GM18951 (cell line): ENCODE measurements around the gene CACNA2D3.
"Not testable (repeated sequence)": the region's sequence is repeated elsewhere in the genome, so short reads cannot be mapped to it uniquely, and the experiment has no call there.

Source experiments
- POLR2A ChIP-seq: IDR thresholded peaks from 4 replicates; pipeline ENCODE4 v1.6.1; 2011; ENCODE audit warnings: mild to moderate bottlenecking; ENCODE audit not compliant: insufficient read length, insufficient read depth; ENCODE audit errors: extremely low read depth
- in situ Hi-C: fragments of 300-500 bp; cut with MboI; formaldehyde crosslinking; loops from one replicate; pipeline ENCODE4 v1.12.0; 2022; ENCODE audit warnings: low sequenced_read_pairs, mixed read lengths, inconsistent platforms; ENCODE audit not compliant: unreplicated experiment

The CACNA2D3 gene

DNA sequence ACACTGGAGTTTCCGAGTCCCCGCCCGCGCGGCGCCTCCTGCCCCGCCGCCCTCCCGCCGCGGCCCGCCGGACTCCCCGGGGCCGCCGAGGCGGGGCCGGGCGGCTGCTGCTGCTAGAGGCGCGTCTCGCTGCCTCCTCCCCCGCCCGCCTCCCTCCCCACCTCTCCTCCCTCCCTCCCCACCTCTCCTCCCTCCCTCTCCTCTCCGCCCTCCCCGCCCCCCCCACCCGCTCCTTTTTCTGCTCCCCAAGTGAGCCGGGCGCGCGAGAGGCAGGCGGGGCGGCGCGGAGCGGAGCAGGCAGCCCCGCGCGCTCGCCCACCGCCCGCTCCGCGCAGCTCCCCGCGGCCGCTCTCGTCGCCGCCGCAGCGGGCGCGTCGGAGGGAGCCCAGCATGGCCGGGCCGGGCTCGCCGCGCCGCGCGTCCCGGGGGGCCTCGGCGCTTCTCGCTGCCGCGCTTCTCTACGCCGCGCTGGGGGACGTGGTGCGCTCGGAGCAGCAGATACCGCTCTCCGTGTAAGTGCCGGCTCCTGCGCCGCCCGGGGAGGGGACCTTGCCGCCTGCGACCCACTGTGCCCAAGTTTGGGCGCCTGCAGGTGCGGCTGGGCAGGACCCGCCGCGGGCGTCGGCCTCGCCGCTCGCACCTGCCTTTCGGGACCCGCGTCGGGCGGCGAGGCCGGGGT is at the start of gene CACNA2D3:
TSS of gene CACNA2D3 (plus strand) at position 229 of the 679 bp plus-strand sequence.
- TF ChIP-seq POLR2A = no peak
- in situ Hi-C loops = no loop called here

GRCh38 chr3:54073386-54073785 is 49.0 kb upstream of the CACNA2D3 start:
- in situ Hi-C loops = no loop called here
- TF ChIP-seq POLR2A = no peak

DNA sequence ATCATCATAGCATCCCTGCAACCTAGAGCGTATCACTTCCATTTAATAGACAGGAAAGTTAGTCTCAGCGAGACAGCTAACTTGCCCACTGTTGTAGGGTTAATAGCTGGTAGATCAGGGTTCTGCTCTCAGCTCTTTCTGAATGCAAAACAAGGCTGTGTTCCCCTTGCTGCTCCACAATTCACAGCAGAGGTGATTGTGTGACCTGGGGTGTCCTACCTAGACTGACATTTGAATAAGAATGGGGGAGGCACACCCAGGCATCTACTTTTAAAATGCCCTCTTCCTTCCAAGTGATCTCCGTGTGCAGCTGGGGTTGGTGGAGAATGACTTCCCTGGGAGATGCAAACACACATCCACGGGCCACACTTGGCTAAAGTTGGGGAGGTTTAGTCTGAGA is 43.0 kb upstream of the CACNA2D3 start:
- TF ChIP-seq POLR2A = no peak
- in situ Hi-C loops = no loop called here

DNA sequence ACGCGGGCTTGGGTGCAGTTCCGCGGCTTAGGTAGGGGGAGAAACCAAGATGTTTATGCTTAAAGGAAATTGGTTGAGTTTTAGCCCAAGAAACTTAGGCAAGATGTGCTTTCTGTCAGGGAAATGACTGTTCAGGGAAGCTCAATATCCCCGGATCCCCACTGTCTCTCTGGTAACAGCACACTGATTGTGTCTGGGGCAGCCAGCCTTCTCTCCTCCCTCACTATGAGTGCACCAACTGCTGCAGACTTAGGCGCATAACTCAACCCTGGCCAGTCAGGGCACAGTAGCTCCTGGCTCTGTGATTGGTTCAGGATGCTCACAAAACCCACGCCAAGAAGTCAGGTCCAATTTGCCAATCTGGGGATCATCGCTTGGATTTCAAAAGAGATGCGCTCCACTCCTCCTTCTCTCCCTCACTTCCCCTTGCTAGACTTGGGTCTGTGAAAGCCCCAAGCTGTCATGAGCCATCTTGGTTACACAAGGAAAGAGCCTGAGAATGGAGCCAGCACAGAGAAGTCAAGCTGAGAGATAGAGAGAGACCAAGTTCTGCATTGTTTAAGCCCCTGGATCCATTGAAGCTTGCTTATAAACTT is 42.5 kb upstream of the CACNA2D3 start:
- no peak for TF ChIP-seq POLR2A
- in situ Hi-C loops = no loop called here

DNA sequence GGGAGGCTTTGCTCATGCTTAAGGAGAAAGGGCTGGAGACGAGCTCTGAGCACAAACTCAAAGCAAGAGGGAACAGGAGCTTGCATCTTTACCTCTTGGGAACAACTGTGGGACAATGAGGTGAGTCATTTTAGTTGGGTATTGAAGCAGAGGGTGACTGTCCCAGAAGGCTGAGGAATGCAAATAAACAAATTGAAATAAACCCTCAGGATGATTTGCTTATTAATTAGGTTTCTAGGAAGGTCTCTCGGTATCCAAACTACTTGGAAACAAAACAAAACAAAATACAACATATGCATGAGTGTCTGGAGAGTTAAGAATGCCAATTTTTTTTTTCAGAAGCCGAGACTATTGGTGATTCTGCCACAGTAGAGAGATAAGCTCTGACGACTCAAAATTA is 38.4 kb upstream of the CACNA2D3 start:
- in situ Hi-C loops = no loop called here
- no peak for TF ChIP-seq POLR2A

- no peak for TF ChIP-seq POLR2A
- in situ Hi-C loops = no loop called here
These were observed 36.4 kb upstream of the CACNA2D3 start for GRCh38 chr3:54085936-54086335.

GRCh38 chr3:54086652-54087405 is 35.5 kb upstream of the CACNA2D3 start:
- in situ Hi-C loops = no loop called here
- no peak for TF ChIP-seq POLR2A

GRCh38 chr3:54087581-54088410 is 34.6 kb upstream of the CACNA2D3 start:
- in situ Hi-C loops = no loop called here
- no peak for TF ChIP-seq POLR2A

- TF ChIP-seq POLR2A = no peak
- in situ Hi-C loops = no loop called here
These were observed 28.7 kb upstream of the CACNA2D3 start for GRCh38 chr3:54093491-54094248.

DNA sequence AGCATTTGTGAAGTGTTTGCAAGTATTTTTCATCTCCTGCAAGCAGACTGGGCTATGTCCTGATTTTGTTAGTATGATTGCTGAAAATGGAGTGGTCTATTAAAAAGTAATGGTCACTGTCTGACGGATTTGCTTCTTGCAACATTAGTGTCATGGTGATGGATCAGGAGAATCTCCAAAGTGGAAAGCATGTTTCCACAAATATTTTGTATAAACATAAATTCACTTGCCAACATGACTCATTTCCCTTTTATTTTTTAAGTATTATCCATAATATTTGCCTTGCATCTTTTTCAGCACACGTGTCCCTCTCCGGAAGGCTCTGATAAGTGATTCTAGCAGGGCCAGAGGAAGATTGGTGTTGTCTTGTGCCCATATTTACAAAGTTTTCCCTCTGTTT is 27.4 kb upstream of the CACNA2D3 start:
- no peak for TF ChIP-seq POLR2A
- in situ Hi-C loops = no loop called here

GRCh38 chr3:54099381-54099780 is 23.0 kb upstream of the CACNA2D3 start:
- TF ChIP-seq POLR2A = no peak
- in situ Hi-C loops = no loop called here

DNA sequence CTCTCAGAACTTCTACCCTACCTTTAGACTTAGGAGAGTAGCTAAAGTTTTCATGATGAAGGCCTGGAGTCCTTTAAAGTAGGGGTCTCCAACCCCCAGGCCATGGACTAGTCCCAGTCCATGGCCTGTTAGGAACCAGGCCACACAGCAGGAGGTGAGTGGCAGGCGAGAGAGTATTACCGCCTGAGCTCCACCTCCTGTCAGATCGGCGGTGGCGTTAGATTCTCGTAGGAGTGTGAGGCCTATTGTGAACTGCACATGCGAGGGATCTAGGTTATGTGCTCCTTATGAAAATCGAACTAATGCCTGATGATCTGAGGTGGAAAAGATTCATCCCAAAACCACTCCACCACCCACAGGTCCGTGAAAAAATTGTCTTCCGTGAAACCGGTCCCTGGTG is 18.3 kb upstream of the CACNA2D3 start:
- in situ Hi-C loops = no loop called here
- TF ChIP-seq POLR2A = no peak

- in situ Hi-C loops = not testable (repeated sequence)
These were observed 6.2 kb upstream of the CACNA2D3 start for GRCh38 chr3:54116129-54116528.
